Muscle of arm (tissue), 14 donors: Measurements from ENCODE around the gene ATPAF2. TPM values are rescaled to one million over a fixed set of nuclear protein-coding genes. Genes with fewer than 3 reads are reported as not detected.
A peak's percentile ranks its signal among the peaks of the same experiment; 100 is the strongest.

Experiments
- DNase-seq: peaks from one replicate; pipeline ENCODE4 v3.0.0-alpha.2; 2013
- long read RNA-seq, 11 donors: transcript quantifications; one replicate each; lab custom pipeline, GENCODE V29; 2026
- polyA plus RNA-seq, 12 donors: library from polyadenylated mRNA; unstranded; fragments of 120-200 nt; gene quantifications; one replicate each; pipeline ENCODE4 v1.2.1, GENCODE V29; 2013; ENCODE audit not compliant: insufficient read length in 12 of 12

Gene ATPAF2
- 10 to 100 TPM in 11 of 12 donors, not detected in 1; 11.0 to 28.0 (median 14.4) TPM for polyA plus RNA-seq
- long read RNA-seq, donor 1, transcript ATPAF2-206 (8 exons, 1,564 nt) = major isoform, 7 of 10 reads
- long read RNA-seq, donor 1, partial matches to known transcripts = 0 of 10 reads
- long read RNA-seq, donor 1, other reads (novel, unspliced or antisense) = 0 of 10 reads
- long read RNA-seq, donor 2, partial matches to known transcripts = 0 of 4 reads
- long read RNA-seq, donor 2, other reads (novel, unspliced or antisense) = 0 of 4 reads
- long read RNA-seq, donor 3, partial matches to known transcripts = 0 of 3 reads
- long read RNA-seq, donor 3, other reads (novel, unspliced or antisense) = 0 of 3 reads
- long read RNA-seq, donor 4, partial matches to known transcripts = 0 of 1 reads
- long read RNA-seq, donor 4, other reads (novel, unspliced or antisense) = 0 of 1 reads
- long read RNA-seq, donor 5, transcript ATPAF2-206 (8 exons, 1,564 nt) = major isoform, 5 of 7 reads
- long read RNA-seq, donor 5, partial matches to known transcripts = 0 of 7 reads
- long read RNA-seq, donor 5, other reads (novel, unspliced or antisense) = 0 of 7 reads
- long read RNA-seq, donor 6, partial matches to known transcripts = 0 of 4 reads
- long read RNA-seq, donor 6, other reads (novel, unspliced or antisense) = 0 of 4 reads
- long read RNA-seq, donor 7, partial matches to known transcripts = 0 of 3 reads
- long read RNA-seq, donor 7, other reads (novel, unspliced or antisense) = 0 of 3 reads
- long read RNA-seq, donor 8, transcript ATPAF2-206 (8 exons, 1,564 nt) = major isoform, 6 of 6 reads
- long read RNA-seq, donor 8, partial matches to known transcripts = 0 of 6 reads
- long read RNA-seq, donor 8, other reads (novel, unspliced or antisense) = 0 of 6 reads
- long read RNA-seq, donor 9, partial matches to known transcripts = 0 of 5 reads
- long read RNA-seq, donor 9, other reads (novel, unspliced or antisense) = 0 of 5 reads
- long read RNA-seq, donor 10, partial matches to known transcripts = 0 of 3 reads
- long read RNA-seq, donor 10, other reads (novel, unspliced or antisense) = 0 of 3 reads
- long read RNA-seq, donor 11, transcript ATPAF2-206 (8 exons, 1,564 nt) = major isoform, 5 of 5 reads
- long read RNA-seq, donor 11, partial matches to known transcripts = 0 of 5 reads
- long read RNA-seq, donor 11, other reads (novel, unspliced or antisense) = 0 of 5 reads

DNA sequence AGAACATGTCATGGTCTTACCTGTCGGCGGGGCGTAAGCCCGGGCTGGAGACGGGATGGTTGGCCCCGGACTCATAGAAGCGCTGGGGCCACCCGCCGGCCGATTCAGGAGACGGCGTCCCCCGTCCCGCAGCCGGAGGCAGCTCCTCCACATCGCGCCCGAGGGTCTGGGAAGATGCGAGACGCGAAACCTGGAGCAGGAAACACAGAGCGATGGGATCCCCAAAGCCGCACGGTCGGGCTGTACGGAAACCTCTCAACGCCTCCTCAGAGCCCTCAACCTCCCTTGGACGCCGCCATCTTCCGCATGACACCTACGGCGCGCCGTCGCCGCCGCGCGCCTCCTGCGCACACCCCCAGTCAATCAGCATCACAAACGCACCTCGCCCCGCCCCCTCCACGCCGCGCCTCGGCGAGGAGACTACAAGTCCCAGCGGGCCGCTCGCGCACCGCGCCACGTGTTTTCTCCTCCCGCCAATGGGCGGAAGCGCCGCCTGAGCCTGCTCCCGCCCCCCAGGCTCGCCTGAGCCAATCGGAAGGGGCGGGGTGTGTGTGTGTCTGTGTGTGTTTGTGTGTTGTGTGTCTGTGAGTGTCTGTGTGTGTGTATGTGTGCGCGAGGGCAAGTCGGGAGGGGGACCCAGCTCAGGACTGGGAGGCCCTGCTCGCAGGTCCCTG lies at the start of gene ATPAF2, which contains the start of gene GID4:
Gene ATPAF2 (minus strand): TSS at position 308 of the 674 bp plus-strand sequence. CDS start 155 bp downstream, at position 153.
Gene GID4 (plus strand): TSS at position 548 of the 674 bp plus-strand sequence. CDS start 57 bp downstream, at position 605.
- DNase-seq = peak; percentile 99

GRCh38 chr17:18087610-18088491 lies 48.9 kb upstream of the ATPAF2 start, which contains the start of gene DRG2:
Gene DRG2 (plus strand): TSS chr17:18087948. CDS start chr17:18088024, 76 bp downstream.
- DNase-seq = peak; percentile 94

DNA sequence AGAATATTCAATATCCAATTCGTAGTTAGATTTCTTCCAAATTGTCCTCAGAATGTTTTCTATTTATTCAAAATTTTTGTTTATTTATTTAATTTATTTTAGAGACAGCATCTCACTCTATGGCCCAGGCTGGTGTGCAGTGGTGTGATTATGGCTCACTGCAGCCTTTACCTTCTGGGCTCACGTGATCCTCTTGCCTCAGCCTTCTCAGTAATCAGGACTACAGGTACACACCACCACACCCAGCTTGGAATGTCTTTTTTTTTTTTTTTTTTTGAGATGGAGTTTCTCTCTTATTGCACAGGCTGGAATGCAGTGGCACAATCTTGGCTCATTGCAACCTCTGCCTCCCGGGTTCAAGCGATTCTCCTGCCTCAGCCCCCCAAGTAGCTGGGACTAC lies 45.3 kb upstream of the ATPAF2 start:
- DNase-seq = no peak

GRCh38 chr17:18079543-18079942 lies 40.6 kb upstream of the ATPAF2 start:
- DNase-seq = no peak

DNA sequence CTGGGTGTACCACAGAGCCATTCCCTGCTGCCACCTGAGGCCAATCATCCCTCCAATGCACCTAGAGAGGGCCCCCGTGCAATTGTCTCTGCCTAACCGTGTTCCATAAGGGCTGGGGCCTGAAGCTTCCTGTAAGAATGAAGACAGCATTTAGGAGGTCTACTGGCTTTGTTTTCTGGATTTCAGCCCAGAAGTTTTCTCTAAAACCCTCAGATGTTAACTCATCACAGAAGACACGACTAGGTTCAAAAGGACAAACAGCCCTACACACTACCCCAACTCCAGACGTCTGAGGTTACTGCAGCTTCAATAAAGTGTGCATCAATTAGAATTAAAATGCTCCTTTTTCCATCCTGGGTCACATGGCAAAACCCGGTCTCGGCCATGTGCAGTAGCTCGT lies 38.0 kb upstream of the ATPAF2 start:
- DNase-seq = peak; percentile 26

- DNase-seq = no peak
Observed at GRCh38 chr17:18074566-18075272, 35.8 kb upstream of the ATPAF2 start.

GRCh38 chr17:18071751-18072150 lies 32.8 kb upstream of the ATPAF2 start:
- DNase-seq = no peak

GRCh38 chr17:18070861-18071340 lies 31.9 kb upstream of the ATPAF2 start:
- no peak for DNase-seq

- no peak for DNase-seq
Observed at GRCh38 chr17:18069101-18069500, 30.1 kb upstream of the ATPAF2 start.

GRCh38 chr17:18066866-18067265 lies 27.9 kb upstream of the ATPAF2 start:
- DNase-seq = no peak

DNA sequence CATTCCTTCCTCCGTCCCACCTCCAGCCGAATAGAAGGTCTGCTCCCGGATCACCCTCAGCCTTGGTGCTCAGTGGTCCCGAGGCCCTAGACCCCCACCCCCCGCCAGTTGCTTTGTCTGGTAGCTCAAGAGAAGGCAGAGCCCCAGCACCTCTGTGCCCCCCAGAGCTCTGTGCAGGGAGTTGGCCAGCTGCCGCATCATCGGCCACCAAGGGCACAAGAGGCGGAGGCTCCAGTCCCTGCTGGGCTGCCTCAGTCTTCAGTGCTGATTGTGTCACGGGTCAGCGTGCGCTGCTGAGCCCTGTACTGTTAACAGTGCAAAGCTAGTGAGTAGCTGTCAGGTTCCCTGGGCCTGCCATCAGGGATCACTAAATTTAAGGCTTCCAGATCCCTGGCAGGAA lies 26.6 kb upstream of the ATPAF2 start:
- no peak for DNase-seq

- no peak for DNase-seq
Observed at GRCh38 chr17:18064053-18064452, 25.1 kb upstream of the ATPAF2 start.

GRCh38 chr17:18059283-18059682 lies 20.3 kb upstream of the ATPAF2 start:
- no peak for DNase-seq

DNA sequence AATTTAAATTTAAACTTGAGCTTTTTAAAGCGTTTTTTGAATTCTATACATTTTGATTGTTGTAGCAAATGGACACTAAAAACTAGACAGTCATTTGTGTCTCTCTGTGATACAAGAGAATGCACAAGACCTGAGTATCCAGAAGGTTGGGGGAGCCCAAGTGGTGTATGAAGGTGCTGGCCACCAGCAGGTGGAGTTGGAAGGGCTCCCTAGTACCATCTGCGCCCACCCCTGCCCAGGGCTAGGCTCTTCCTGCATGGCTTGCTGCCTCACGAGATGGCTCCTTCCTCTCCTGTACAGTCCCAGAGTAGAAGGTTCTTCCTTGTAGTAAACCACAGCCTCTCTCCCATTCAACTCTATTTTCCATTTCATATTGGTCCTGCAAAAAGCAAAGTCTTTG lies 17.2 kb upstream of the ATPAF2 start:
- no peak for DNase-seq

DNA sequence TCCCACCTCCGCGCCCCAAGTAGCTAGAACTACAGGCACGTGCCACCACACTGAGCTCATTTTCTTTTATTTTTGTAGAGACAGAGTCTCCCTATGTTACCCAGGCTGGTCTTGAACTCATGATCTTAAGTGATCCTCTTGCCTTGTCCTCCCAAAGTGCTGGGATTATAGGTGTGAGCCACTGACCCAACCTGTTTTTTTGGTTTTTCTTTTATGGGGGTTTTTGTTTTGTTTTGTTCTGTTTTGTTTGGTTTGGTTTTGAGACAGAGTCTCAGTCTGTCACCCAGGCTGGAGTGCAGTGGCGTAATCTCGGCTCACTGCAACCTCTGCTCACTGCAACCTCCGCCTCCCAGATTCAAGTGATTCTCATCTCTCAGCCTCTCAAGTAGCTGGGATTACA lies 16.6 kb upstream of the ATPAF2 start:
- no peak for DNase-seq

DNA sequence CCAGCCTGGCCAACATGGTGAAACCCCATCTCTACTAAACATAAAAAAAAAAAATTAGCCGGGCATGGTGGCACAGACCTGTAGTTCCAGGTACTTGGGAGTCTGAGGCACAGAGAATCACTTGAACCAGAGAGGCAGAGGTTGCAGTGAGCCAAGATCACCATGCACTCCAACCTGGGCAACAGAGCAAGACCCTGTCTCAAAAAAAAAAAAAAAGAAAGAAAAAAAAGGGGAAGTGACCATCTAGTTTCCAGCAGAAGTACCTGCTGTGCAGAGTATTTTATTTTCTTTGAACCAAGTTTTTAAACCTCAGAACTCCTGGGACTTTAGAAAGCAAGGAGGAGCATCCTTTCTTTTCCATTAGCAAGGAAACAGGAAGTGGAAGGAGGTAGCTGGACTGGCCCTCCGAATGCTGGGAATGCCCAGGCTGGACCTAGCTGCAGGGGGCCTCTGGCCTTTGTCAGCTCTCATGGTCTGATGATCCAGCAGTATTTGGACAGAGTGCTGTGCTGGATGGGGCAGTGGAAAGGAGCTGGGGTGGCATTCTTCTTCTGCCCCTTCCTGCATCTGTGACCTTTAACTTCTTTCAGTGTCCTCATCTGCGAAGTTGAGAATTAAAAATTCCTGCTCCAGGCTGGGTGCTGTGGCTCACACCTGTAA lies 6.9 kb upstream of the ATPAF2 start:
- no peak for DNase-seq

- no peak for DNase-seq
Observed at GRCh38 chr17:18044609-18045008, 5.6 kb upstream of the ATPAF2 start.

GRCh38 chr17:18043491-18043890 lies 4.5 kb upstream of the ATPAF2 start:
- DNase-seq = no peak

DNA sequence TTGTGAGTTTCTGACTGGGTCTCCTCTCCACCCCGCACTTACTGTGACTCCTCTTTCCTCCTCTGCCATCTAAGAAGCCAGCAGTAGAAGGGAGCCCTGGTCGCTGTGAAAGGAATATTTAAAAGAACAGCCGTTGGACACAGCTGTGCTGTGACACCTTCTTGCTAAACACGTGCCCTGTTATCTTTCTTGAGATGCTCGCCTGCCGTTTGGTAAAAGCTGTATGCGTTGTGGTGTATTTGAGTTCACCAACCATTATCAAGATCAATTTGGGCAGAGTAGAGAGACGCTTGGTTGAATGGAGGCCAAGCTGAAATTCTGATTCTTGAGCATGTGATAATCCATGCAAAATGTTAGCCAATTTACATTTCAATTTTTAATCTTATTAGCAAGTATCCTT lies 4.0 kb upstream of the ATPAF2 start:
- no peak for DNase-seq
